ENCODE results near the gene SLC2A1.

DNA sequence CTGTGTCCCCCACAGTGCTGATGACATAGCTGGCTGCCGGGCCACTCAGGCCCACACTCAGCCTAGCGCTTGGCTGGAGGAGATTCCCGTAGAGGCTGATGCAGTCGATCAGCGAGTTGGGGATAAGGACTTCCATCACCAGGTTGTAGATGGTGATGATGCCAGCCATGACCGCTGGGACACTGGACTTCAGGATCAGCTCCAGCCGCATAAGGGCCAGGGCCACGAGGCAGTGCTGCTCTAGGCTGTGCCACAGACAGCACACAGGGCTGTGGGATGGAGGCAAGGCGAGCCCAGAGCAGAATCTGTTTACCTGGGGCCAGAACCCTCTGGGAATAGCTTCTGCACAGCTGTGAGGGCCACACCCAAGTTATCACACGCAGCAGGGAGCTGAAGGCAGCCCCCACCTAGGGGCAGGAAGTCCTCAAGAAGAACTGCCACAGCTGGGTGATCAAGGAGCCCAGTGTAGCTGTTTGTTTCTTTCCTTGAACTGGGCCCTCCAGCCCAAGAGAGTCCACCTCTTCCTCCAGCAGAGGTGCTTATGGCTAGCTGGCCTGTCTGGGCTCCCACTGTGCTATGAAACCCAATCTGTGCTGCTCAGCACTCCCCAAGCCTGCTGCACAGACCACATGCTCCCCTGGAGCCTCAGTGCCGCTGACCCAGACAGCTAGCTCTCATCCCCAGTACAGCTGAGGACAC lies 6.2 kb downstream of the SLC2A1 start:
- TF ChIP-seq CTCF (IDR thresholded peaks at IDR 0.05) (no peak), POLR2A (IDR thresholded peaks at IDR 0.05) (no peak), POLR2AphosphoS5 (IDR thresholded peaks at IDR 0.05) (no peak), EP300 (IDR thresholded peaks at IDR 0.05) (no peak)

Data from stomach (tissue), 4 donors.